ENCODE data around the gene ZBTB12. TPM values are rescaled to one million over a fixed set of nuclear protein-coding genes. Genes with fewer than 3 reads are reported as not detected.

The ZBTB12 gene
- total RNA-seq, 2 experiments from 2014 or later = 17.6 to 20.2 TPM

DNA sequence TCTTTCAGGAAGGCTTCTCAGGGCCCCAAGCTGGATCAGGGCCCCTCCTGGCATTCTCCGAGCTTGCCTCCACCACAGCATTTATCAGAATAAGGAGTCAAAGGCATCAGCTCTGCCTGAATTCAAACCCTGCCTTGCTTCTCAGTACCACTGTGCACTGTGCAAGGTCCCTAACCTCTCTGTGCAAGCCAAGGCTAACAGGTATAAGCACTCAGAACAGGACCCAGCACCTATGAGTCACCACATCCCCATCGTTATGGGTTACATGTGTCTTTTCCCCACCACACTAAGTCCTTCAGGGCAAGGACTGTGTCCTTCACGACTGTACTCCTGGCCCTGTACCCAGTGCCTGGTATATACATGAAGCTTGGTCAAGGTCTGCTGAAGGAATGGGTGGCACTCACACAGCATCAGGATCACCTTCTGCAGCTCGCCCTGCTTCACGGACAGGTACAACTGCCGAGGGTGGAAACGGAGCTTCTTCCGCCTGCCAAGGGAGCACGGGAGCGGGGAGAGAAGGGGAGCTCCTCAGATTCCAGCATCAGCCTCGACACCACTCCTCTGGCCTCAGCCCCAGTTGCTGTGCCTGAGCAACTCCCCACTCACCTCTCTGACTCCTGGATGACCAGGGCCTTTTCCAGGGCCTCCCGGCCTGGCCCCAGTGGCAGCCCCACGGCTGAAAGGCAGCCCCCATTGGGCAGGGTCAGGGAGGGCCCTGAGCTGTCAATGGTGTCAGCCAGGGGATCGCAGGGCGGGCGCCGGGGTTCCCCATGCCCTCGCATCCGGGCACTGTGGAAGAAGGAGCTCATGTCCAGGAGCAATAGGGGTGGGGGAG lies 14.5 kb downstream of the ZBTB12 start:
- Histone ChIP-seq H3K9me3 (ENCODE audit: low read length) (no peaks in the 10 kb centered on the region), H3K4me3 (ENCODE audit: low read depth, low read length, poor library complexity, severe bottlenecking) (no peak overlapping the region), H2AFZ (ENCODE audit: low read length) (no peak overlapping the region), H4K20me1 (ENCODE audit: insufficient read depth, low read length) (no peaks in the 10 kb centered on the region), H3K4me1 (ENCODE audit: insufficient read depth, low read length, poor library complexity, severe bottlenecking) (no peaks in the 10 kb centered on the region), H3K27ac (ENCODE audit: low read depth, low read length, poor library complexity, severe bottlenecking) (no peak overlapping the region), H3K79me2 (ENCODE audit: insufficient read depth, low read depth, low read length) (no peaks in the 10 kb centered on the region), H3K9me2 (ENCODE audit: insufficient read depth, low read length) (no peaks in the 10 kb centered on the region), H3K4me2 (ENCODE audit: low read length) (no peak overlapping the region), H3K36me3 (ENCODE audit: insufficient read depth, low read length) (peaks cover 93% of the 10 kb centered on the region)
- TF ChIP-seq, protein P1, sequence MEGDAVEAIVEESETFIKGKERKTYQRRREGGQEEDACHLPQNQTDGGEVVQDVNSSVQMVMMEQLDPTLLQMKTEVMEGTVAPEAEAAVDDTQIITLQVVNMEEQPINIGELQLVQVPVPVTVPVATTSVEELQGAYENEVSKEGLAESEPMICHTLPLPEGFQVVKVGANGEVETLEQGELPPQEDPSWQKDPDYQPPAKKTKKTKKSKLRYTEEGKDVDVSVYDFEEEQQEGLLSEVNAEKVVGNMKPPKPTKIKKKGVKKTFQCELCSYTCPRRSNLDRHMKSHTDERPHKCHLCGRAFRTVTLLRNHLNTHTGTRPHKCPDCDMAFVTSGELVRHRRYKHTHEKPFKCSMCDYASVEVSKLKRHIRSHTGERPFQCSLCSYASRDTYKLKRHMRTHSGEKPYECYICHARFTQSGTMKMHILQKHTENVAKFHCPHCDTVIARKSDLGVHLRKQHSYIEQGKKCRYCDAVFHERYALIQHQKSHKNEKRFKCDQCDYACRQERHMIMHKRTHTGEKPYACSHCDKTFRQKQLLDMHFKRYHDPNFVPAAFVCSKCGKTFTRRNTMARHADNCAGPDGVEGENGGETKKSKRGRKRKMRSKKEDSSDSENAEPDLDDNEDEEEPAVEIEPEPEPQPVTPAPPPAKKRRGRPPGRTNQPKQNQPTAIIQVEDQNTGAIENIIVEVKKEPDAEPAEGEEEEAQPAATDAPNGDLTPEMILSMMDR (conservative IDR thresholded peaks at IDR 0.05; ENCODE audit: low read length) = no peak
- TF ChIP-seq EZH2phosphoT487 (IDR thresholded peaks at IDR 0.05; ENCODE audit: borderline replicate concordance, low read depth, low read length) = no peak
- ChIA-PET CTCF (ENCODE audit: unreplicated experiment) (interaction anchor here (0.6 kb wide), 1 partner anchor 642 kb away, joined by 16 read pairs; no protein-coding TSS in a partner anchor), POLR2A (interaction anchor here (0.6 kb wide), 1 partner anchor 24 kb away, joined by 3 read pairs; the partner anchor contains the start of gene NEU1)
- intact Hi-C loops (cut with micrococcal nuclease; ENCODE audit: unreplicated experiment) = no loop called here
- BruUV-seq (replicated peaks) = no TSS peak
- DNase-seq (ENCODE audit: low spot score) = no peak

DNA sequence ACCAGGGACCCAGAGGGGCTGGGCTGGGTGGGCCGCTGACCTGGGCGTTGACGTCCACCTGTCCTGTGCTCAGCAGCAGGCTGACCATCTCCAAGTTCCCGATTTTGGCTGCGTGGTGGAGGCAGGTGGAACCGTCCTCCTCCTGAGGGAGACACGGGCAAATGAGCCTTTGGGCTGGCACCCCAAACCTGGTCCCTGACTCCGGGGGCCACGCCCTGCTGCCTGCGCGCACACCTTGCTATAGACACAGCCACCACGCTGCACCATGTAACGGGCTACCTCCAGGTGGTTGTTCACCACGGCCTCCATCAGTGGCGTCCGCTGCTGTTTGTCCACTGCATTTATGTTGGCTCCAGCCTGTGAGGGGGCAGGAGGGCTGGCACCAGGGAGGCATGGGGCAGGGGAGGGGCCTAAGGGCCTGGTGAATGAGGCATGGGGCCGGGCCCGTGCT lies 15.3 kb downstream of the ZBTB12 start:
- Histone ChIP-seq H3K9me2 (ENCODE audit: insufficient read depth, low read length) (no peaks in the 10 kb centered on the region), H2AFZ (ENCODE audit: low read length) (no peak overlapping the region), H3K79me2 (ENCODE audit: insufficient read depth, low read depth, low read length) (no peaks in the 10 kb centered on the region), H3K4me1 (ENCODE audit: insufficient read depth, low read length, poor library complexity, severe bottlenecking) (no peaks in the 10 kb centered on the region), H4K20me1 (ENCODE audit: insufficient read depth, low read length) (no peaks in the 10 kb centered on the region), H3K36me3 (ENCODE audit: insufficient read depth, low read length) (peaks cover 93% of the 10 kb centered on the region), H3K4me2 (ENCODE audit: low read length) (no peak overlapping the region), H3K4me3 (ENCODE audit: low read depth, low read length, poor library complexity, severe bottlenecking) (no peak overlapping the region), H3K9me3 (ENCODE audit: low read length) (no peaks in the 10 kb centered on the region), H3K27ac (ENCODE audit: low read depth, low read length, poor library complexity, severe bottlenecking) (no peak overlapping the region)
- no TSS peak for BruUV-seq (replicated peaks)
- TF ChIP-seq, protein P1 (conservative IDR thresholded peaks at IDR 0.05; ENCODE audit: low read length) = no peak
- no peak for TF ChIP-seq EZH2phosphoT487 (IDR thresholded peaks at IDR 0.05; ENCODE audit: borderline replicate concordance, low read depth, low read length)
- POLR2A ChIA-PET = no interaction called here
- CTCF ChIA-PET (ENCODE audit: unreplicated experiment) = no interaction called here
- DNase-seq (ENCODE audit: low spot score) = no peak
- intact Hi-C loops (cut with micrococcal nuclease; ENCODE audit: unreplicated experiment) = no loop called here

DNA sequence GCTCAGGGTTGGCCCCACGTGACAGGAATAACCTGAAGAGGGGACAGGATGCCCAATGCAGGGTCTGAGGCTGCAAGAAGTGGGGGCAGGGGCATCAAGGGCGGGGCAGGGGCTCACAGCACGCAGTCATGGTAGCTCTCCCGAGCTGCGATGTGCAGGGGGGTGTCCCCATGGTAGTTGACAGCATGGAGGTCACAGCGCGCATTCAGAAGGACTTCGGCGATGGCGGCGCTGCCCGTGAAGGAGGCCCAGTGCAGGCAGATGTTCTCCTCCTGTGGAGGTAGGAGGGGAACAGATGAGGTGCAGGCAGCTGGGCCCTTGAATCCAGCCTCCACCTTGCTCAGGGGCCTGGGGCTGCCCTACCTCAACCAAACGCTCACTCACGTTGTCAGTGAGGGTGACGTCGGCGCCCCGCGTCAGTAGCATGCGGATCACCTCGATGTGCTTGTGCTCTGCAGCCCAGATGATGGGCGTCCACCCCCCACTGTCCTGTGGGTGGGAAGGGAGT lies 17.3 kb downstream of the ZBTB12 start:
- CTCF ChIA-PET (ENCODE audit: unreplicated experiment) = no interaction called here
- POLR2A ChIA-PET = interaction anchor here (0.6 kb wide), 1 partner anchor 207 kb away, joined by 3 read pairs; no protein-coding TSS in a partner anchor
- intact Hi-C loops (cut with micrococcal nuclease; ENCODE audit: unreplicated experiment) = no loop called here
- Histone ChIP-seq H3K4me1 (ENCODE audit: insufficient read depth, low read length, poor library complexity, severe bottlenecking) (no peaks in the 10 kb centered on the region), H3K9me2 (ENCODE audit: insufficient read depth, low read length) (no peaks in the 10 kb centered on the region), H3K36me3 (ENCODE audit: insufficient read depth, low read length) (peaks cover 96% of the 10 kb centered on the region), H3K4me3 (ENCODE audit: low read depth, low read length, poor library complexity, severe bottlenecking) (no peak overlapping the region), H3K79me2 (ENCODE audit: insufficient read depth, low read depth, low read length) (no peaks in the 10 kb centered on the region), H2AFZ (ENCODE audit: low read length) (no peak overlapping the region), H4K20me1 (ENCODE audit: insufficient read depth, low read length) (no peaks in the 10 kb centered on the region), H3K4me2 (ENCODE audit: low read length) (no peak overlapping the region), H3K27ac (ENCODE audit: low read depth, low read length, poor library complexity, severe bottlenecking) (no peak overlapping the region), H3K9me3 (ENCODE audit: low read length) (no peaks in the 10 kb centered on the region)
- no peak for TF ChIP-seq EZH2phosphoT487 (IDR thresholded peaks at IDR 0.05; ENCODE audit: borderline replicate concordance, low read depth, low read length)
- TF ChIP-seq, protein P1 (conservative IDR thresholded peaks at IDR 0.05; ENCODE audit: low read length) = no peak
- BruUV-seq (replicated peaks) = no TSS peak
- DNase-seq (ENCODE audit: low spot score) = no peak

All from OCI-LY7 (cell line).